Spleen (tissue), 11 donors: ENCODE results near the gene HPS5. TPM values are rescaled to one million over a fixed set of nuclear protein-coding genes. Genes with fewer than 3 reads are reported as not detected.

Experiments used
- polyA plus RNA-seq, 3 donors: library from polyadenylated mRNA; stranded (reverse); fragments of 200-250 nt; gene quantifications; one replicate each; pipeline ENCODE4 v1.2.1, GENCODE V29; 2013
- small RNA-seq, 4 donors: library from RNA; depleted of rRNA; stranded (forward); fragments of <200 nt; gene quantifications; one replicate each; pipeline ENCODE3, GENCODE V24; 2016
- total RNA-seq, 7 donors: library from RNA; depleted of rRNA in 3 of 7; stranded (reverse); fragments of >200 nt in 3 of 7; fragmentation: NEBNext Ultra II Directional in 4 of 7; extraction: Animal tissue kit (Norgen Biotek cat#: 25700) in 4 of 7; gene quantifications; one replicate each; pipeline versions ENCODE4 v1.1.0 to v1.2.1, GENCODE V29; 2016 to 2021
- donor health status: healthy with polysubstance abuse.
- donor health status: DM: no; HTN: no; CAD: no; lungs with moderate emphysema.
- donor health status: DM: no; HTN: no; CAD: no.
- donor health status: Bipolar disorder and iron deficiency.
- donor health status: healthy.
- donor health status: DM: no; HTN: no; CAD: no.
- donor health status: DM: yes; HTN: yes; CAD: no.

The HPS5 gene
- total and polyA plus RNA-seq, 10 donors = 10.3 to 35.7 (median 27.7) TPM

Small RNA genes lying within 50 kb of the gene (small RNA-seq; reads per million reads assigned to genes)
- 0 reads per million in 4 donors for gene RNA5SP333
- gene RNA5SP334 = 0 reads per million in 4 donors

Other genes starting within 250 kb of the HPS5 start
- 10 to 100 TPM; 13.4 to 26.9 (median 15.5) TPM for gene SAAL1, start 216.1 kb downstream of the HPS5 start, total RNA-seq
- gene SAAL1, start 216.1 kb downstream of the HPS5 start, polyA plus RNA-seq = 10 to 100 TPM; 12.7 to 17.5 (median 12.9) TPM
- not detected for gene MRGPRX3, start 189.6 kb downstream of the HPS5 start, total RNA-seq
- gene MRGPRX3, start 189.6 kb downstream of the HPS5 start, polyA plus RNA-seq = not detected
- not detected for gene MRGPRX4, start 149.3 kb downstream of the HPS5 start, total RNA-seq
- not detected for gene MRGPRX4, start 149.3 kb downstream of the HPS5 start, polyA plus RNA-seq
- gene SAA4, start 85.3 kb downstream of the HPS5 start, total RNA-seq = not detected
- under 1 TPM in 1 of 3 donors, not detected in 2; 0.22 TPM for gene SAA4, start 85.3 kb downstream of the HPS5 start, polyA plus RNA-seq
- 1 to 10 TPM in 1 of 7 donors, under 1 TPM in 1, not detected in 5; 0.49 to 3.2 TPM for gene SAA2, start 73.5 kb downstream of the HPS5 start, total RNA-seq
- 10 to 100 TPM in 1 of 3 donors, under 1 TPM in 2; 0.19 to 13.1 (median 0.50) TPM for gene SAA2, start 73.5 kb downstream of the HPS5 start, polyA plus RNA-seq
- 1 to 10 TPM in 5 of 7 donors, not detected in 2; 1.0 to 5.6 (median 2.7) TPM for gene SAA1, start 55.9 kb downstream of the HPS5 start, total RNA-seq
- 10 to 100 TPM in 2 of 3 donors, 1 to 10 TPM in 1; 5.4 to 84.3 (median 69.3) TPM for gene SAA1, start 55.9 kb downstream of the HPS5 start, polyA plus RNA-seq
- gene GTF2H1, start 427 bp upstream of the HPS5 start, total RNA-seq = 10 to 100 TPM; 39.6 to 65.4 (median 52.0) TPM
- 10 to 100 TPM; 18.1 to 25.1 (median 20.2) TPM for gene GTF2H1, start 427 bp upstream of the HPS5 start, polyA plus RNA-seq
- gene LDHA, start 72.4 kb upstream of the HPS5 start, total RNA-seq = 100 to 1,000 TPM; 221 to 415 (median 286) TPM
- 100 to 1,000 TPM; 139 to 260 (median 206) TPM for gene LDHA, start 72.4 kb upstream of the HPS5 start, polyA plus RNA-seq
- gene LDHC, start 90.2 kb upstream of the HPS5 start, total RNA-seq = under 1 TPM in 1 of 7 donors, not detected in 6; 0.84 TPM
- 1 to 10 TPM in 1 of 3 donors, under 1 TPM in 1, not detected in 1; 0.93 to 1.1 TPM for gene LDHC, start 90.2 kb upstream of the HPS5 start, polyA plus RNA-seq
- not detected for gene LDHAL6A, start 133.7 kb upstream of the HPS5 start, total RNA-seq
- gene LDHAL6A, start 133.7 kb upstream of the HPS5 start, polyA plus RNA-seq = under 1 TPM in 1 of 3 donors, not detected in 2; 0.02 TPM
- gene TSG101, start 204.8 kb upstream of the HPS5 start, total RNA-seq = 10 to 100 TPM; 41.5 to 95.1 (median 52.1) TPM
- gene TSG101, start 204.8 kb upstream of the HPS5 start, polyA plus RNA-seq = 10 to 100 TPM; 25.4 to 39.4 (median 34.4) TPM